Measurements from ENCODE around the gene NEU2. TPM values are rescaled to one million over a fixed set of nuclear protein-coding genes. Genes with fewer than 3 reads are reported as not detected.

Gene NEU2
- total and polyA plus RNA-seq, 2 of the 4 experiments (the other 2 are of a cell fraction): not detected

- H3K23ac ChIP-seq (ENCODE audit: low read depth, low read length): no peak overlapping the region
- no peaks in the 10 kb centered on the region for H3K9me1 ChIP-seq (ENCODE audit: insufficient read depth, low read length)
- CTCF ChIA-PET: interaction anchor here (0.6 to 1.3 kb wide), 2 partner anchors 196 to 203 kb away, joined by 3 read pairs; no protein-coding TSS in a partner anchor
- no TSS peak for BruUV-seq (replicated peaks)
- H4K5ac ChIP-seq (ENCODE audit: low read depth, low read length): no peak overlapping the region
- no peaks in the 10 kb centered on the region for H3K4me1 ChIP-seq (ENCODE audit: control insufficient read depth, insufficient read depth, low read length)
- no peak overlapping the region for H2BK15ac ChIP-seq (ENCODE audit: low read depth, low read length)
- no peak overlapping the region for H2BK5ac ChIP-seq (ENCODE audit: low read depth, low read length, poor library complexity, severe bottlenecking)
- no peak overlapping the region for H3K9ac ChIP-seq (ENCODE audit: low read depth, low read length)
- DNase-seq: no peak
- POLR2A ChIA-PET (ENCODE audit: unreplicated experiment): no interaction called here
- no peak for ATAC-seq (ENCODE audit: low read depth)
- H3K4me3 ChIP-seq (ENCODE audit: insufficient read depth, low read depth, low read length): no peak overlapping the region
- dilution Hi-C loops (cut with HindIII; ENCODE audit: low sequenced_read_pairs, unreplicated experiment) (no loop called here), in situ Hi-C loops (cut with MboI; ENCODE audit: low sequenced_read_pairs) (loop anchor here (10.0 kb wide), 1 partner anchor 201 kb away; no protein-coding TSS in a partner anchor), intact Hi-C loops (cut with micrococcal nuclease) (no loop called here)
- H4K91ac ChIP-seq (ENCODE audit: insufficient read depth, low read depth, low read length): no peak overlapping the region
- H3K18ac ChIP-seq (ENCODE audit: low read depth, low read length): no peak overlapping the region
- no peak overlapping the region for H4K8ac ChIP-seq (ENCODE audit: low read depth in 2 of 2, low read length in 2 of 2)
- 80% methylated on average over 1 of the region's 2 CpGs; no CpG with 5 or more reads in 1 of the 2 experiments for WGBS, 2 experiments (ENCODE audit: extremely low coverage in 2 of 2, insufficient read length in 1 of 2)
- peaks cover 18% of the 10 kb centered on the region for H3K27me3 ChIP-seq (ENCODE audit: control insufficient read depth, insufficient read depth, low read length)
- no peak overlapping the region for H3K27ac ChIP-seq (ENCODE audit: insufficient read depth, low read length)
- H2BK20ac ChIP-seq (ENCODE audit: low read depth, low read length): no peak overlapping the region
- no peaks in the 10 kb centered on the region for H3K36me3 ChIP-seq (ENCODE audit: control insufficient read depth, insufficient read depth, low read length)
- H2AFZ ChIP-seq (replicated peaks; ENCODE audit: low read length, poor library complexity): no peak overlapping the region
- no peak overlapping the region for H3K56ac ChIP-seq (ENCODE audit: extremely low read depth, insufficient read depth, low read length)
- H3K9me3 ChIP-seq (ENCODE audit: control insufficient read depth, insufficient read depth, low read length): no peaks in the 10 kb centered on the region
- no peak overlapping the region for H2BK120ac ChIP-seq (ENCODE audit: low read depth, low read length)
- H3K14ac ChIP-seq (replicated peaks; ENCODE audit: low read depth, low read length): no peak overlapping the region
- H3K79me1 ChIP-seq (ENCODE audit: low read depth in 1 of 2, low read length in 2 of 2): no peaks in the 10 kb centered on the region
- H4K20me1 ChIP-seq (ENCODE audit: insufficient read depth, low read length): no peaks in the 10 kb centered on the region
- H3K4me2 ChIP-seq (ENCODE audit: low read depth, low read length): no peak overlapping the region
- no peak overlapping the region for H3K4ac ChIP-seq (ENCODE audit: low read depth, low read length)
- no peak overlapping the region for H2AK5ac ChIP-seq (ENCODE audit: low read depth, low read length)
- TF ChIP-seq SMC3 (IDR thresholded peaks at IDR 0.05; ENCODE audit: low read depth, low read length): no peak
- no peak for TF ChIP-seq RAD21 (IDR thresholded peaks at IDR 0.05; ENCODE audit: low read length)
- TF ChIP-seq BHLHE40 (IDR thresholded peaks at IDR 0.05; ENCODE audit: low read depth, low read length): no peak
- no peak overlapping the region for H2AK9ac ChIP-seq (replicated peaks; ENCODE audit: low read depth, low read length, poor library complexity)
These were observed 22.9 kb downstream of the NEU2 start for GRCh38 chr2:233055362-233055761.

Data from IMR-90 (cell line).